SKM-1 (cell line): ENCODE measurements around the gene UBAC2.
"Not testable (repeated sequence)": the region's sequence is repeated elsewhere in the genome, so short reads cannot be mapped to it uniquely, and the experiment has no call there.

Experiments
- DNase-seq: peaks from one replicate; lab custom pipeline; 2025; ENCODE audit not compliant: unreplicated experiment; lab: John Stamatoyannopoulos, UW

The UBAC2 gene

GRCh38 chr13:99182439-99182838, 18.2 kb upstream of the UBAC2 start:
- DNase-seq: no peak

DNA sequence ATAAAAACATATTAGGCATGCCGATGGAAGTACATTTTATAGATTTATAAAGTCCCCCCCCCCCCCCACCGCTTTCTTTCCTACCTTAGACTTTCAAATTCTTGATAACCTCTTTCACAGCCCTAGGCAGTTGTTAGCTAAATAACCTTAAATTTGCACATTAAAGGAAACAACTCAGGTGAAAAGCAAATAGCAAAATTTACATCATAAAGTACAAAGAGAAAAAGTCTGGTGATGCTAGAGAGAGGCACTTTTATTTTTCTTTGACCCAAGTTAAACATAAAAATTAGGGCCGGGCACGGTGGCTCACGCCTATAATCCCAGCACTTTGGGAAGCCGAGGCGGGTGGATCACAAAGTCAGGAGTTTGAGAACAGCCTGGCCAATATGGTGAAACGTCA, 15.0 kb upstream of the UBAC2 start:
- no peak for DNase-seq

GRCh38 chr13:99190147-99190985, 10.3 kb upstream of the UBAC2 start:
- DNase-seq: no peak

- DNase-seq: no peak
Measured at GRCh38 chr13:99191336-99191899, 9.2 kb upstream of the UBAC2 start.

DNA sequence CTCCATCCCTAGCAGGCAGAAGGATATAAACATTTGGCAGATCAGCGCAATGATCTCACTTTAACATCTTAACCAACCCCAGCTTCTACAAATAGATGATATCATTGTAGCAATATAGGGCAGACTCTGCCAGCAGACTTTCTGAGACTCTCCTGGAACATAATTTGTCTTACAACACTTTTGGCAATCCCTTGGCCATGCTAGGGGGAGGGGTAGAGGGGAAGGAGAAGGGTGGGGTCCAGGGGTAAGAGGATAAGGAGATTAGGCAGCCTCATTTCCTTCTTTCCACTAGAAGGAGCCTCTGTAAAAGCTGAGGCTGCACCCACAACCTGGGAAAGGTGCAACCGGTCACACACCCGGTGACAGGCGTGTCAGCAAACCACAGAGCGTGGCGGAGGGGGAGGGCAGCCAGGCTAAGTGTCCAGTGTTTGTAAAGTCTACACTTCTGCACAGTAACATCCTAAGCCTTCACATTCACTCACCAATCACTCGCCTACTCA, 8.7 kb upstream of the UBAC2 start:
- DNase-seq: no peak

DNA sequence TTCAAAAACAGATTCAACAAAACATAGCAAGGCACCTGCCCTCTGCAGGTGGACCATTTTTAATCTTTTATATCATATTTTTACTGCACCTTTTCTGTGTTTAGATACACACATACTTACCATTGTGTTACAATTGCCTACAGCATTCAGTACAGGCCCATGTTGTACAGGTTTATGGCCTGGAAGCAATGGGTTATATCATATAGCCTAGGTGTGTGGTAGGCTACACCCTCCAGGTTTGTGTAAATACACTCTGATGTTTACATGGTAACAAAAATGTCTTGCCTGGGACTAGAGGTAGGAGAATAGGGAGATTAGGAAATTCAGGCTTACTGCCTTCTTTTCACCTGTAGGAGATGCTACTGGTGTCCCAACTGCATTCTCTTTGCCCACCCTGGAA, 8.2 kb upstream of the UBAC2 start:
- DNase-seq: no peak

- DNase-seq: no peak
Measured at GRCh38 chr13:99193152-99193551, 7.5 kb upstream of the UBAC2 start.

GRCh38 chr13:99196466-99197116, 4.1 kb upstream of the UBAC2 start:
- no peak for DNase-seq

DNA sequence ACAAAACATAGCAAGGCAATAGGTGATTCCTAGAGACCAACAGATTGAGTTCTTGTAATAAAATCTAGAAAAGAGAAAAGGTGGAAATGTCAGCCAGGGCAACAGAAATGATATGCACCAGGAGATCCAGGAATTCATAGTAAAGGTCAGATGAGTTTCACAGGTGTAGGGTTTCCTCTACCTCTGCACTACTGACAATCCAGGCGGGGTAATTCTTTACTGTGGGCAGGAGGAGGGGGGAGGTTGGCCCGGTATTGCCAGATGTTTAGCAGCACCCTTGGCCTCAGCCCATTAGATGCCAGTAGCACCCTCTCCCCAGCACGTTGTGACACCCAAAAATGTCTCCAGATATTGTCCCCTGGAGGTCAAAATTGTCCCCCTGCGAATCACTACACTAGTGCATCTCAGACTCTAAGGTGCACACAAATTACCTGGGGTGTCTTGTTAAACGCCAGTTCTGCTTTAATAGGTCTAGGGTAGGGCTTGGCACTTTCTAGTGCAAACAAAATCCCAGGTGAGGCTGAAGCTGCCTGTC, 3.5 kb upstream of the UBAC2 start:
- DNase-seq: no peak

DNA sequence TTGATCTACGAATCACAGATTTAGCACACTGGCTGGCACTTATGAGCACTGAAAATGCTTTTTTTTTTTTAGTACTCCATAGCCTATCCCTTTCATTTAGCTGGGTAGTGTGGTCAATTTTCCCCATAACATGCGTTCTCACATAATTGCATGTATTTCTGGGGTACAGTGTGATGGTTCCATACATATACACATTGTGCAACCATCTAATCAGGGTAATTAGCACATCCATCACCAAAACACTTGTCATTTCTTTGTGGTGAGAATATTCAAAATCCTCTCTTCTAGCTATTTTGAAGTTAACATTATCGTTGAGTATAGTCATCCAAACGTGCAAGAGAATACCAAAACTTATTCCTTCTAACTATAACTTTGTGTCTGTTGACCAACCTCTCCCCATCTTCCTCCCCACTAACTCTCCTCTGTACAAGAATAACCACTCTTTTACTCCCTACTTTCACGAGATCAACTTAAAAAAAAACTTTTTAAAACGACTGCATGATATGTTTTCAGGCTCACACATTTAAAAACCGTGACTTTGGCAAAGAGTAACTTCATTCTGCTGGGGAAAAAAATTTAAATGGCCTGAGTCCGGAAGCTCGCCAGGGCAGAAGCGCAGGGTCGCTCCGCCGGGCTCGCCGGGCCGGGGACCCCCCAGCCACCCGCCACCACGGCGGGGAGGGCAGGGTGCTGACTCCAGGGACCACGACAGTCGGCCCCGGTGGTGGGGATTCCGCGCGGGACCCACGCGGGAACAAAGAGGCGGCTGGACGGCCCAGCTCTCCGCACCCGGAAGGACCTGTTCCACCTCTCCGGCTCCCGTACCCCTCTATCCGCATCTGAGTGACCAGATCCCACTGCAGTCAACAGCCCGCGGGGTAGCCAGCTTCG, 868 bp upstream of the UBAC2 start:
- no peak for DNase-seq

- DNase-seq: no peak
Measured at GRCh38 chr13:99203601-99204579, 3.2 kb downstream of the UBAC2 start.

DNA sequence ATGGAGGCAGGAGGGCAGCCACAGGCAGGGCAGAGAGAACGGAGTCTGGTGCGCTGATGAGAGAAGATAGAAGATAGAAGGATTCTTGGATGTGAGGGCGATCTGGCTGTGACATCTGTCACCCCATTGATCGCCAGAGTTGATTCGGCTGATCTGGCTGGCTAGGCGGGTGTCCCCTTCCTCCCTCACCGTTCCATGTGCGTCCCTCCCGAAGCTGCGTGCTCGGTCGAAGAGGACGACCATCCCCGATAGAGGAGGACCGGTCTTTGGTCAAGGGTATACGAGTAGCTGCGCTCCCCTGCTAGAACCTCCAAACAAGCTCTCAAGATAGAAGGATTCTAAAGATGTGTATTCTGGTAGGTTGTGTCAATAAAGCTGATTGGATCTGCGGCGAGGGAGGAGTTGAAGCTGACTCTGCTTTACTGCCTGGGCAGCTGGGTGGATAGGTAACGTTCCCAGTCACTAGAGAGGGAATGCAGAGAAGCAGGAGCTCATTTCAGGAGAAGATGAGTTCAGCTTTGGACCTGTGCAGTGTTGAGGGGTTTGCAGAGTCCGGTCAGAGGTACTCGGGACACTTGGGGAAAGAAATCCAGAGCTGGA, 5.1 kb downstream of the UBAC2 start:
- no peak for DNase-seq

DNA sequence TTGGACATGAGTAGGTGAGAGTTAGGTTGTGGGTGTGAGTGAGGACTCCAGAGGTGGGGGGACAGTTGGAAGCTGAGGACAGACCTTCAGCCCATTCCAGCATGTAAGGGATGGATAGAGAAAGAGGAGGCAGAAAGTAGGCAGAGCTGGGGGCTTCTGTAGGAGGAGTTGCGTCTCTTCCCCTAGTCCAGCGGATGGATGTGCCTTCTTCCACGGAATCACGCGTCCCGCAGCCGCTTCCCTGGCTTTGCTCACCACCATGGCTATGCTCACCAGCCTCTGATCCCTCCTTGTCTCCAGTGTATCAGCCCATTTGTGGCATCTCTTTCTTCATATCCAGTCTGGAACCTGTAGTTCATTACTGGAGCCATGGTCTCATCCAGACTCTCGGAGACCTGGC, 5.6 kb downstream of the UBAC2 start:
- no peak for DNase-seq

DNA sequence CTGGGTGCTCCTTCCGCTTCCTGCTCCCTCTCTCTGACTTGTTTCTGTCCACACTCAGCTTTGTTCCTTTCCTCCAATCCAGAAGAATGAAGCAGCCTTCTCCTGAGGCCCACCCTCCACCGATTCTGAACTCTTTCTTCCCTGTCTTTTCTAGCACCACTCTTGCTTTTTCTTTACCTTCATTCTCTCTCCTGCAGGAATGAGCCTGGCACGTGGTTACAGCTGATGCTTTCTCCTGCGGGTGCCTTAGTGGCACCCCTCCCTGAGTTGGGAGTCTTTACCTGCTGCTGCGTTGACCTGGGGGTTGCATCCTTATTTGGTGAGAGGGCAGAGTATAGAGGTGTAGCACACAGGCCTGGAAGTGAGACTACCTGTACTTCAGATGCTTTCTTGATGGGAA, 6.2 kb downstream of the UBAC2 start:
- DNase-seq: no peak

- DNase-seq: no peak
Measured at GRCh38 chr13:99207511-99207910, 6.9 kb downstream of the UBAC2 start.

DNA sequence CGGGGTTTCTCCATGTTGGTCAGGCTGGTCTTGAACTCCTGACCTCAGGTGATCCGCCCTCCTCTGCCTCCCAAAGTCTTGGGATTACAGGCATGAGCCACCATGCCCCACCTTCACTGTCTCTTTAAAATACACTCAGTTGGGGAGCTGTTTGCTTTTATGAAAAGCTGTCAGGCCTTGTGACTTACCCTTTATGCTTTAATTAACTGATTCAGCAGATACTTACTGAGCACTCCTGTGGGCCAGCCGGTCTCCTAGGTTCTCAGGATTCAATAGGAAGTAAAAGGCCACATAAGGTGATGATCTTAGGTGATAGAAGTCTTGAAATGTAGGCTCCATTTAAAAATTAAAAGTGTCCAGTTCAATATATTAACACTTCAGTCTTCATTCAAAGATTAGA, 7.5 kb downstream of the UBAC2 start:
- DNase-seq: no peak

DNA sequence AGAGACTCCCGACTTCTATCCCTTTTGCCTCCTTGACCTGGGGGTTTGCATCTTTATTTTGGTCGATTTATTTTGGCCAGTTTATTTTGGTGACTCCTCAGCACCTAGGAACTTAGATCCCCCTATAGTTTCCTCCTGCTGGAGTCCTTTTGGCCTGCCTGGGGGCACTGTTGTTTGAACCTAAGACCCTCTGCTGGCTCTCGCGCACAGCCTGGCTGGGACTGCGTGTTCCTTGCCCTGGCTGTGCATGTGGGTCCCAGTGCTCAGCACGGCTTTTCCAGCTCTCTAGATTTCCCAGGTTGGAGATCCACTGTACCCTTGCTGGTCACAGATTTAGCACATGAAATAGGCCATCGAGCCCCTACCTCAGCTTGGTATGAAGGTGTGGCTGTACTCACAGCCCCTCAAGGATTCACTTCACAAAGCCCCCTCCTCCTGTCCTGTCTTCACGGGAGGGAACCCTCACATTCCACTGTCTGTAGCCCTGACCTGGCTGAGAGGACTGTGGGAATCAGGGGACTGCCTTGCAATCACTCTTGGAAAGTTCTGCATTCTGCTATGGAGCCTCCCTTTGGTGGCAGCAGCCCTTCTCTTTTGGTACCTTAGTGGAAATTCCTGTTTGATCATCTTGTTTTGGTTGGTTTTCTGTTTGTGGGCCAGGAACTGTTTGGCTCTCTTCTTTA, 8.3 kb downstream of the UBAC2 start:
- DNase-seq: no peak

GRCh38 chr13:99210627-99211026, 10.0 kb downstream of the UBAC2 start:
- DNase-seq: not testable (repeated sequence)
